ENCODE results near the gene NSUN6.
"Not testable (repeated sequence)": the region's sequence is repeated elsewhere in the genome, so short reads cannot be mapped to it uniquely, and the experiment has no call there.

NSUN6 gene

DNA sequence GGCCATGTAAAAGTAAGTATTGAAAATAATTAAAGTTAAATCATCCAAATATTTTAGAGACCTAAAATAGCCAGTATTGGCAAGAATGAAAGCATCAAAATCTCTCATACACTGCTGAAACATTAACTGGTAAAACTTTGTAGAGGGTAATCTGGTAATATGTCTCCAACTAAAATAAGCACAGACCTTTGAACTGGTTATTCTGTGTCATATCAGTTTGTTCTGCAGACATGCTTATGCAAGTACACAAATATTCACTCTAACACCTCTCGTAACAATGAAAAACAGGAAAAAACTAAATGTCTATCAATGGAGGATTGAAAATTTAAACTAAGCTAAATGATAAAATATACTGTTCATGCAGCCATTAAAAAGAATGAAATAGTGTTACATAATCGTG is 11.7 kb downstream of the NSUN6 start:
- not testable (repeated sequence) for H3K4me3 ChIP-seq (ENCODE audit: low read depth in 1 of 2, low read length in 2 of 2); H3K27ac ChIP-seq (ENCODE audit: low read depth, low read length); H3K27me3 ChIP-seq (ENCODE audit: control insufficient read depth in 1 of 2, insufficient read depth in 2 of 2, low read length in 2 of 2); H3K36me3 ChIP-seq (ENCODE audit: control insufficient read depth in 1 of 2, insufficient read depth in 2 of 2, low read length in 2 of 2); H3K9me3 ChIP-seq (ENCODE audit: control insufficient read depth in 1 of 2, low read length in 2 of 2); H3K9ac ChIP-seq (ENCODE audit: low read depth in 1 of 2, low read length in 2 of 2)
- peaks cover 4 to 12% of the 10 kb centered on the region in 2 donors for H3K4me1 ChIP-seq (ENCODE audit: control insufficient read depth in 1 of 2, insufficient read depth in 2 of 2, low read length in 2 of 2)

DNA sequence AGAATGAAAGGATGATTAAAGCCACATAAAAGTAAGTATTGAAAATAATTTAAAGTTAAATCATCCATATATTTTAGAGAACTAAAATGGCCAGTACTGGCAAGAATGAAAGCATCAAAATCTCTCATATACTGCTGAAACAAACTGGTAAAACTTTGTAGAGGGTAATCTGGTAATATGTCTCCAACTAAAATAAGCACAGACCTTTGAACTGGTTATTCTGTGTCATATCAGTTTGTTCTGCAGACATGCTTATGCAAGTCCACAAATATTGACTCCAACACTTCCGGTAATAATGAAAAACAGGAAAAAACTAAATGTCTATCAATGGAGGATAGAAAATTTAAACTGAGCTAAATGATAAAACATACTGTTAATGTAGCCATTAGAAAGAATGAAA is 14.0 kb downstream of the NSUN6 start:
- not testable (repeated sequence) for H3K9ac ChIP-seq (ENCODE audit: low read depth in 1 of 2, low read length in 2 of 2); H3K9me3 ChIP-seq (ENCODE audit: control insufficient read depth in 1 of 2, low read length in 2 of 2); H3K27me3 ChIP-seq (ENCODE audit: control insufficient read depth in 1 of 2, insufficient read depth in 2 of 2, low read length in 2 of 2); H3K36me3 ChIP-seq (ENCODE audit: control insufficient read depth in 1 of 2, insufficient read depth in 2 of 2, low read length in 2 of 2); H3K27ac ChIP-seq (ENCODE audit: low read depth, low read length); H3K4me3 ChIP-seq (ENCODE audit: low read depth in 1 of 2, low read length in 2 of 2)
- H3K4me1 ChIP-seq (ENCODE audit: control insufficient read depth in 1 of 2, insufficient read depth in 2 of 2, low read length in 2 of 2) = peaks cover 4 to 12% of the 10 kb centered on the region in 2 donors

DNA sequence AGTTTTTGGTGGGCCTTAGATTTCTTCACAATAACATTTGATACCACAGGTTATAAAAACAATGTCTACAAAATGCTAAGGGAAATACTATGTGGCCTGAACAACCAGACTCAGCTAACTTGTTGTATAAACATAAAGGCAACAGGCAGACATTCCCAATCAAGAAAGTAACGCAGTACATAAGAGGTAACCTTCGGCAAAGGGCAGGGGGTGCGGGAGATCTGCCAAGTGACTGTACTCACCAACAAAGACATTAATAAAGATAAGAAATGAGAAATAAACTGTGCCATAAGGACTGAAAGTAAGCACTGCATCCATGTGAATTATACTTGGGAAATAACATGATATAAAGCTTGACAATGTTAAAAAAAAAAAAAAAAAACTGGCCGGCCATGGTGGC is 15.4 kb downstream of the NSUN6 start:
- H3K9ac ChIP-seq (ENCODE audit: low read depth in 1 of 2, low read length in 2 of 2) = no peak overlapping the region
- H3K27me3 ChIP-seq (ENCODE audit: control insufficient read depth in 1 of 2, insufficient read depth in 2 of 2, low read length in 2 of 2) = no peaks in the 10 kb centered on the region
- peaks cover 4 to 12% of the 10 kb centered on the region in 2 donors for H3K4me1 ChIP-seq (ENCODE audit: control insufficient read depth in 1 of 2, insufficient read depth in 2 of 2, low read length in 2 of 2)
- no peaks in the 10 kb centered on the region for H3K9me3 ChIP-seq (ENCODE audit: control insufficient read depth in 1 of 2, low read length in 2 of 2)
- H3K27ac ChIP-seq (ENCODE audit: low read depth, low read length) = no peak overlapping the region
- H3K36me3 ChIP-seq (ENCODE audit: control insufficient read depth in 1 of 2, insufficient read depth in 2 of 2, low read length in 2 of 2) = no peaks in the 10 kb centered on the region
- no peak overlapping the region for H3K4me3 ChIP-seq (ENCODE audit: low read depth in 1 of 2, low read length in 2 of 2)

GRCh38 chr10:18632500-18632899 is 18.9 kb downstream of the NSUN6 start:
- H3K27ac ChIP-seq (ENCODE audit: low read depth, low read length); H3K36me3 ChIP-seq (ENCODE audit: control insufficient read depth in 1 of 2, insufficient read depth in 2 of 2, low read length in 2 of 2); H3K27me3 ChIP-seq (ENCODE audit: control insufficient read depth in 1 of 2, insufficient read depth in 2 of 2, low read length in 2 of 2); H3K4me1 ChIP-seq (ENCODE audit: control insufficient read depth in 1 of 2, insufficient read depth in 2 of 2, low read length in 2 of 2); H3K9me3 ChIP-seq (ENCODE audit: control insufficient read depth in 1 of 2, low read length in 2 of 2); H3K9ac ChIP-seq (ENCODE audit: low read depth in 1 of 2, low read length in 2 of 2); H3K4me3 ChIP-seq (ENCODE audit: low read depth in 1 of 2, low read length in 2 of 2): not testable (repeated sequence)

GRCh38 chr10:18627452-18628018 is 23.9 kb downstream of the NSUN6 start:
- not testable (repeated sequence) for H3K27me3 ChIP-seq (ENCODE audit: control insufficient read depth in 1 of 2, insufficient read depth in 2 of 2, low read length in 2 of 2); H3K9me3 ChIP-seq (ENCODE audit: control insufficient read depth in 1 of 2, low read length in 2 of 2); H3K4me1 ChIP-seq (ENCODE audit: control insufficient read depth in 1 of 2, insufficient read depth in 2 of 2, low read length in 2 of 2); H3K36me3 ChIP-seq (ENCODE audit: control insufficient read depth in 1 of 2, insufficient read depth in 2 of 2, low read length in 2 of 2); H3K27ac ChIP-seq (ENCODE audit: low read depth, low read length)
- H3K9ac ChIP-seq (ENCODE audit: low read depth in 1 of 2, low read length in 2 of 2) = peak overlapping the region; percentile 43
- H3K4me3 ChIP-seq (ENCODE audit: low read depth in 1 of 2, low read length in 2 of 2) = peak overlapping the region; percentile 40 to 61

GRCh38 chr10:18625886-18626285 is 25.5 kb downstream of the NSUN6 start:
- no peaks in the 10 kb centered on the region for H3K27me3 ChIP-seq (ENCODE audit: control insufficient read depth in 1 of 2, insufficient read depth in 2 of 2, low read length in 2 of 2)
- peaks cover 0 to 5% of the 10 kb centered on the region in 2 donors for H3K4me1 ChIP-seq (ENCODE audit: control insufficient read depth in 1 of 2, insufficient read depth in 2 of 2, low read length in 2 of 2)
- H3K9ac ChIP-seq (ENCODE audit: low read depth in 1 of 2, low read length in 2 of 2) = no peak overlapping the region
- no peaks in the 10 kb centered on the region for H3K9me3 ChIP-seq (ENCODE audit: control insufficient read depth in 1 of 2, low read length in 2 of 2)
- no peak overlapping the region for H3K4me3 ChIP-seq (ENCODE audit: low read depth in 1 of 2, low read length in 2 of 2)
- peaks cover 0 to 4% of the 10 kb centered on the region in 2 donors for H3K36me3 ChIP-seq (ENCODE audit: control insufficient read depth in 1 of 2, insufficient read depth in 2 of 2, low read length in 2 of 2)
- H3K27ac ChIP-seq (ENCODE audit: low read depth, low read length) = no peak overlapping the region

DNA sequence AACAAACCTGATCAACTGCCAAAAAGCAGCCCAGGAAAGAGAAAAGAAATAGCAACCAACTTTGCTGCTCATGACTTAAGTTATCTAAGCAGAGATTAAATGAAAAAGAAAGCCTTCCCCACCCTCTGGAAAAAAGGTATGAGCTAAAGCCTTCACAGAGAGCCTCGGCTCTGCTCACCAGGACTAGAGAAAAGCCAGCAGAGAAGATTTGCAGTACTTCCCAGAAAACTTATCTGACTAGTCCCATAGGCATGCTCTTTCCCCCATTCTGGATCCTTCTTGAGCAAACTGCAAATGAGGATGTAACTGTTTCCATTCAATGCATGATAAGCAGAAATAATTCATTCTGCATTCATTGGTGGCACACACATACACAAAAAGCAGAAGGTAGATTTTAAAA is 27.7 kb downstream of the NSUN6 start:
- not testable (repeated sequence) for H3K36me3 ChIP-seq (ENCODE audit: control insufficient read depth in 1 of 2, insufficient read depth in 2 of 2, low read length in 2 of 2); H3K9me3 ChIP-seq (ENCODE audit: control insufficient read depth in 1 of 2, low read length in 2 of 2); H3K27me3 ChIP-seq (ENCODE audit: control insufficient read depth in 1 of 2, insufficient read depth in 2 of 2, low read length in 2 of 2); H3K4me3 ChIP-seq (ENCODE audit: low read depth in 1 of 2, low read length in 2 of 2); H3K9ac ChIP-seq (ENCODE audit: low read depth in 1 of 2, low read length in 2 of 2); H3K4me1 ChIP-seq (ENCODE audit: control insufficient read depth in 1 of 2, insufficient read depth in 2 of 2, low read length in 2 of 2); H3K27ac ChIP-seq (ENCODE audit: low read depth, low read length)

DNA sequence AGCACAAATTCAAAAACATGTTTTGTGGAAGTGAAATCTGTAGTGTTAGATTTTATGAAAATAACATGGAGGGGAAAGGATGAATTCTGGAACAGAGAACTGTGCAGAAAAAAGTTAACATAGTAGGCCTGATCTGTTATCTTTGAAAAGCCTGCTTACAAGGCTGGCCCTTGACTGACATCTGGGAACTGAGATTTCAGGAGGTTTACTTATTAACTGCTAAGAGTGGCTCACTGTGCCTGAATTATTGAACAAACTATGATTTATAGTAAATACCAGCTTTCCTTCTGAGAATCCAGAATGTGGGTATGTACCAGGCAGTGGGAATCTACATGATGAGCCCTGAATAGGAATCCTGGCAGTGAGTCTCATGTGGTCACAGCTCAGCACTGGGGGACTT is 30.5 kb downstream of the NSUN6 start:
- no peak overlapping the region for H3K9ac ChIP-seq (ENCODE audit: low read depth in 1 of 2, low read length in 2 of 2)
- no peaks in the 10 kb centered on the region for H3K27me3 ChIP-seq (ENCODE audit: control insufficient read depth in 1 of 2, insufficient read depth in 2 of 2, low read length in 2 of 2)
- no peak overlapping the region for H3K27ac ChIP-seq (ENCODE audit: low read depth, low read length)
- H3K4me3 ChIP-seq (ENCODE audit: low read depth in 1 of 2, low read length in 2 of 2) = no peak overlapping the region
- no peaks in the 10 kb centered on the region for H3K9me3 ChIP-seq (ENCODE audit: control insufficient read depth in 1 of 2, low read length in 2 of 2)
- H3K4me1 ChIP-seq (ENCODE audit: control insufficient read depth in 1 of 2, insufficient read depth in 2 of 2, low read length in 2 of 2) = no peaks in the 10 kb centered on the region
- H3K36me3 ChIP-seq (ENCODE audit: control insufficient read depth in 1 of 2, insufficient read depth in 2 of 2, low read length in 2 of 2) = peaks cover 0 to 4% of the 10 kb centered on the region in 2 donors

GRCh38 chr10:18619016-18619415 is 32.4 kb downstream of the NSUN6 start:
- Histone ChIP-seq H3K27ac (ENCODE audit: low read depth, low read length) (no peak overlapping the region), H3K4me1 (ENCODE audit: control insufficient read depth in 1 of 2, insufficient read depth in 2 of 2, low read length in 2 of 2) (no peaks in the 10 kb centered on the region), H3K4me3 (ENCODE audit: low read depth in 1 of 2, low read length in 2 of 2) (no peak overlapping the region), H3K9ac (ENCODE audit: low read depth in 1 of 2, low read length in 2 of 2) (no peak overlapping the region), H3K27me3 (ENCODE audit: control insufficient read depth in 1 of 2, insufficient read depth in 2 of 2, low read length in 2 of 2) (no peaks in the 10 kb centered on the region), H3K9me3 (ENCODE audit: control insufficient read depth in 1 of 2, low read length in 2 of 2) (no peaks in the 10 kb centered on the region), H3K36me3 (ENCODE audit: control insufficient read depth in 1 of 2, insufficient read depth in 2 of 2, low read length in 2 of 2) (peaks cover 0 to 4% of the 10 kb centered on the region in 2 donors)

DNA sequence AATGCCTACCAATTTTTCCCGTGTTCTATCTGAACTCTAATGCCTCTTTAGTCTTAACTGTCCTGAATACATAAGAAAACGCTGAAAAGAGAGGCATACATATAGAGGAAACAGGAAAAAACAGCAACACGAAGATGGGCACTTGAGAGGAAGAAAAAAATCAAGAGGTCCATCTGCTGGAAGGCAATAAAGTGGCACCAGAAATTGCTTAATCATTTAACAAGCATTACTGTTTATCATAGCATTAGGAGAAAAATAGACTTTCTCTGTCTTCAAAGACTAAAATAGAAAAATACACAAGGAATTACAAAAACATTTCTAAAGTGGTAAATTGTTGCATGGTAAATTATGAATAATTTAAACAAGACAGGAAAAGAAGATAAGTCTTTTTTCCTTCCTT is 35.0 kb downstream of the NSUN6 start:
- H3K36me3 ChIP-seq (ENCODE audit: control insufficient read depth in 1 of 2, insufficient read depth in 2 of 2, low read length in 2 of 2) = peaks cover 0 to 8% of the 10 kb centered on the region in 2 donors
- no peaks in the 10 kb centered on the region for H3K27me3 ChIP-seq (ENCODE audit: control insufficient read depth in 1 of 2, insufficient read depth in 2 of 2, low read length in 2 of 2)
- no peak overlapping the region for H3K27ac ChIP-seq (ENCODE audit: low read depth, low read length)
- no peak overlapping the region for H3K9ac ChIP-seq (ENCODE audit: low read depth in 1 of 2, low read length in 2 of 2)
- H3K9me3 ChIP-seq (ENCODE audit: control insufficient read depth in 1 of 2, low read length in 2 of 2) = no peaks in the 10 kb centered on the region
- no peak overlapping the region for H3K4me3 ChIP-seq (ENCODE audit: low read depth in 1 of 2, low read length in 2 of 2)
- H3K4me1 ChIP-seq (ENCODE audit: control insufficient read depth in 1 of 2, insufficient read depth in 2 of 2, low read length in 2 of 2) = no peaks in the 10 kb centered on the region

GRCh38 chr10:18615618-18616017 is 35.8 kb downstream of the NSUN6 start:
- H3K9me3 ChIP-seq (ENCODE audit: control insufficient read depth in 1 of 2, low read length in 2 of 2) = no peaks in the 10 kb centered on the region
- H3K4me3 ChIP-seq (ENCODE audit: low read depth in 1 of 2, low read length in 2 of 2) = no peak overlapping the region
- H3K9ac ChIP-seq (ENCODE audit: low read depth in 1 of 2, low read length in 2 of 2) = no peak overlapping the region
- H3K27me3 ChIP-seq (ENCODE audit: control insufficient read depth in 1 of 2, insufficient read depth in 2 of 2, low read length in 2 of 2) = no peaks in the 10 kb centered on the region
- peaks cover 0 to 8% of the 10 kb centered on the region in 2 donors for H3K36me3 ChIP-seq (ENCODE audit: control insufficient read depth in 1 of 2, insufficient read depth in 2 of 2, low read length in 2 of 2)
- peaks cover 3 to 4% of the 10 kb centered on the region in 2 donors for H3K4me1 ChIP-seq (ENCODE audit: control insufficient read depth in 1 of 2, insufficient read depth in 2 of 2, low read length in 2 of 2)
- H3K27ac ChIP-seq (ENCODE audit: low read depth, low read length) = no peak overlapping the region
